Pons (tissue), 1 donor: ENCODE data around the gene CAP1.

ENCODE experiments used
- DNase-seq: peaks from one replicate; pipeline ENCODE4 v3.0.0-alpha.2; 2016; ENCODE audit warnings: low spot score

The CAP1 gene

GRCh38 chr1:40058453-40059337 lies 18.2 kb downstream of the CAP1 start:
- no peak for DNase-seq

DNA sequence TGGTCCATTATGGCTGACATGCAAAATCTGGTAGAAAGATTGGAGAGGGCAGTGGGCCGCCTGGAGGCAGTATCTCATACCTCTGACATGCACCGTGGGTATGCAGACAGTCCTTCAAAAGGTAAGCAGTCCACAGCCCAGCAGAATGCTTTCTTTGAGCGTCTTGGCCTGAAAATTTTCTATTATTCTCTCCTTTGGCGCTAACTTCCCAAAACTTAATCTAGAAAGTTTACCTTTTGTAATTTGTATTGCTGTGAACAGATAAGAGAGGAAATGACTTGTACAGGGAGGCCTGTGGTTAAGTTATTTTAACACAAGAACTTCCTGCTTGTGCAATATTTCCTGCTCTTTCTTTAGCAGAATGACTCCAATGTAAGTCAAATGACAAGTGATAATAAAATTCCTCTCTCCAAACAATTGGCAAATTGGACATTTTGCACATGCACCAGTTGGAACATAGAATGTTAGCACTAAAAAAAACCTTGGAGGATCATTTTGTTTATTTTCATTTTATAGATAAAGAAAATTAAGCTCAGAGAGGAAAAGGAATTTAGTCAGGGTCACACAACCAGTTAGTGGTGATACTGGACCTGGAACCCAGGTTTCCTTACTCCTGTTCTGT lies 18.9 kb downstream of the CAP1 start:
- DNase-seq: peak; percentile 75

DNA sequence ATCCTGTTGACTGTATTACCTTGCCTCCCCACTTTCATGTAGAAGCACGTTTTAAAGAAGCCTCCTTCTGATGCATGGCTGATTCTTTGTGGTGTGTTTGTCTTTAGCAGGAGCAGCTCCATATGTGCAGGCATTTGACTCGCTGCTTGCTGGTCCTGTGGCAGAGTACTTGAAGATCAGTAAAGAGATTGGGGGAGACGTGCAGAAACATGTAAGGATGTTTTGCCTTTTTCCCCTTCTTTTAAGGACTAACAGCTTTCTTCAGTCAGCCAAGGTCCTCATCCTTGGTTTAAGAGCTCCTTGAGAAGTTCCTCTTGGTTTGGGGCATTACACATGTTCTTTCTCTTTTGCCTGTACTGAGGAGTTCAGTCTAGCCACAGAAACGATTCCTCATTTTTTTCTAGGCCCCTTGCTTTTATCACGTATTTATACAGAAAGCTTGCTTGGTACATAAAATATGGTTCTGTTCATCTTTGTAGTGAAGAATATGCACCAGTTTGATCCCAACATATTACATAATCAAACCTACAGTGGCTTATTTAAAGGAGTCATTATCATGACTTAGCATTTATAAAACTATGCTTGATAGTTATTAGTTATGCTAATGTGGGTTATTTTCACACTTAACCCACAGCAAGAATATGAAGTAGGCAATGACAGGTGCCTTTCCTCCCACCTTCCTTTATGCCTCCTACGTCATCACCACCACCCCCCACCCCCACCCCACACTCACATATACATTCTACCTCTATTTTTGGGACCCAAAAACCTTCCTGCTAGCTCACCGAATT lies 19.6 kb downstream of the CAP1 start:
- DNase-seq: peak; percentile 63

DNA sequence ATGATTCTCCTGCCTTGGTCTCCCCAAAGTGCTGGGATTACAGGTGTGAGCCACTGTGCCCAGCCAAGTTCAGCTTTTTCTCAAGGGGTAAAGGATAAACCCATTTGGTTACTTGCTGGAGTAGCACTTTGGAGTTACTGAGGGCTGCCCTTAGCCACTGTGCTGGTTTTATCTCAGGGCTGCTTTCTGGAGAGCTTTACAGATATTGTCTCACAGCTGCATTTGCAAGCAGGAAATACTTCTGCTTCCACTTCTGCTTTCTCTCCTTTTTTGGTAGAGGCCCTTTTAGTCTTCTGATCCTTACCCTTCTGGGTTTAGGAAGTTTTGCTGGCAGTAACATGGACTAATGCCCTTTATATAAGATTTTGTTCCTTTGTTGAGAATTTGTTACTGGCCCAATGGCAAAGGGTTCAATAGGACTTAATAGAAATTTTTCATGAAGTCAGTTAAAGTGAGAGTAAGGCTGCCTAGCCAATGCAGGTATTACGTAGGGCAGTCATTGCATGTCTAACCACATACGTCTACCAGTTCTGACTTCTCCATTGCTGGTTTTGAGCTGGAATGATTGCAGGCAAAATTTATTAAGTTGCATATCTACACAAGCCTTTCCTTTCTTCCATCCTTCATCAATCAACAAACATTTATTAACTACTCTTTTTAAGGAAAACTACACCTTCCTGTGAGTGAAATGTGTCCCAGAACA lies 24.4 kb downstream of the CAP1 start:
- peak; percentile 75 for DNase-seq

GRCh38 chr1:40067023-40067422 lies 26.5 kb downstream of the CAP1 start:
- no peak for DNase-seq

DNA sequence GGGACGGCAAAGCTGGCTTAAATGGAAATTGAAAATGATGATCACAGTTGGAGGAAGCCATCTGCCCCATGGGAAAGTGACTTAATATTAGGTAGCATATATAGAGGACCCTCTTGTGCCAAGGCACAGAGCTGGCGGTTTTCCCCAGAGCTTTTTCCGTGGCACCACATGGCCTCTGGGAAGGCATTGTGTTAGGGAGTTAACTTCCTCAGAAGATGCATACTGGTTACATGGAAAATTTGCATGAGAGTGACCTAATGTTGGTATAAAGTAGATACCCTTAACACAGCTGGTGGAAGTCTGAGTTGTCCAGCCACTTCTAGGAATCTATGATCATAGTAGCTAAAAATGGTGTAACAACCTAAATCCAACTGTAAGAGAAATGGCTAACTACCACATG lies 27.3 kb downstream of the CAP1 start:
- DNase-seq: no peak

DNA sequence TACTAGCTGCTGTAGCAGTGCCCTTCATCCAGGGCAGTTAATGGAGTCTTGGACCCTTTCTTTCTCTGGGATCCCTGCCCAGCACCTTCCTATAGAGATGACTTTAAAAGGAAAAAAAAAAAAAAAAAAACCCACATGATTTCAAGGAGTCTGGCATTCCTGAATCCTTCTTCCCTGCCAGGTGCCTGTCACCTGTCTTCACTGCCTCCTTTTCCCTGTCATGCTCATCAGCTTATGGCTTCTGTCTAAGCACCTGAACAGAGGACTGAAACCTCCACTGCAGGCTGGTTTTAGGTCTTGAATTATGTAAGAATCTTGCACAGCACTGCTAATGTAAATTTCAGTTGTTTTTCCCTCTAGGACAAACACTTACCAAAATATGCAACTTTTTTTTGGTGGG lies 31.6 kb downstream of the CAP1 start:
- DNase-seq: no peak

GRCh38 chr1:40073062-40073461 lies 32.5 kb downstream of the CAP1 start:
- DNase-seq: no peak

GRCh38 chr1:40075266-40075665 lies 34.7 kb downstream of the CAP1 start:
- DNase-seq: no peak

- DNase-seq: no peak
These were observed 36.4 kb downstream of the CAP1 start for GRCh38 chr1:40076895-40077312.

DNA sequence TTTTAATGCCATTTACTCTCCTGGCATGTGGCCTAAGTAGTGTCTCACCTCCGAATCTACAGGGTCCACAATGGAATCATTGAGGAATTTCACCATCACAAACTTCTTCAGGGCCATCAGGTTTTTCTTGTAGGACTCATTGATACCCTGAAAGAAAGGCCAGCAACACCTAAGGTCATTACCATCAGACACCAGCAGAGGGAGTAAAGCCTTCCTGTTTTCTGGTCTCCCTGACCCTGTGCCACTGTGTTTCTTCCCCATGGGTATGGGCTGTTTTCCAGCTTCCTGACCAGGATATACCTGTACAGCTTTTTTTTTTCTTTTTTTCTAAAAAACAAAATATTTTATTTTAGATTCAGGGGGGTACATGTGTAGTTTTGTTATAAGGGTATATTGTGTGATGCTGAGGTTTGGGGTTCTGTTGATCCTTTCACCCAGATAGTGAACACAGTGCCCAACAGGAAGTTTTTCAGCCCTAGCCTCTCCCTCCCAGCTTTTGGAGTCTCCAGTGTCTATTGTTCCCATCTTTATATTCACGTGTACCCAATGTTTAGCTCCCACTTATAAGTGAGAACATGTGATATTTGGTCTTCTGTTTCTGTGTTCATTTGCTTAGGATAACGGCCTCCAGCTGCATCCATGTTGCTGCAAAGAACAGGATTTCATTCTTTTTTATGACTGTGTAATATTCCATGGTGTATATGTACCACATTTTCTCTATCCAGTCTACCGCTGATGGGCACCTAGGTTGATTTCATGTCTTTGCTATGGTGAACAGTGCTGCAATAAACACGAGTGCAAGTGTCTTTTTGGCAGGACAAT lies 38.2 kb downstream of the CAP1 start:
- peak; percentile 68 for DNase-seq

DNA sequence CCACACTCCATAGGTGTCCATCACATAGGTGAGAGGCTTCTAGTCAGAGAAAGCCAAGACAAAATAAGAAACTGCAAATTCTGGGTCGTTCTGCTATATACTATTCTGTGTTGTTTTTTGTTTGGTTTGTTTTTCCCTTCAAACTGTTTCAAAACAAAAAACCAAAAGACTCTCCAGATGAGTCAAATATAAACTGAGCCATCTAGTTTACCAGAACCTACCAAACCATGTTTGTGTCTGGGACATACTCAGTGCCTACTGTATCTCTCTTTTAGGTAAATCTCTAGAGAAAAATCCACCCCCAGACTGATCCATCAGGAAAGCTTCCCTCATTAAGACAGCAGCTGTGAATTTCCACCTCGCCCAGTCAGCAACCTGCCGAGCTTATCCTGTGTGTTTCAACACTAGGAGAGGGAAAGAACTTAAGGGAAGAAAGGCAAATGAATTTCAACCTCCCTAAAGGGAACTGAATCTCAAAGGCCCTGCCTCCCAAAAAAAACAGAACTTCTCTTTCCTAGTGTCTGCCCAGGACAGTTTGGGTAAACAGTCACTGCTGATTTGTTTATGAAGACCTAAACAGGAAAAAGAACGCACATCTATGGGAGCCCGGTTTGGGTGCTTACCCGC lies 39.4 kb downstream of the CAP1 start:
- DNase-seq: no peak

DNA sequence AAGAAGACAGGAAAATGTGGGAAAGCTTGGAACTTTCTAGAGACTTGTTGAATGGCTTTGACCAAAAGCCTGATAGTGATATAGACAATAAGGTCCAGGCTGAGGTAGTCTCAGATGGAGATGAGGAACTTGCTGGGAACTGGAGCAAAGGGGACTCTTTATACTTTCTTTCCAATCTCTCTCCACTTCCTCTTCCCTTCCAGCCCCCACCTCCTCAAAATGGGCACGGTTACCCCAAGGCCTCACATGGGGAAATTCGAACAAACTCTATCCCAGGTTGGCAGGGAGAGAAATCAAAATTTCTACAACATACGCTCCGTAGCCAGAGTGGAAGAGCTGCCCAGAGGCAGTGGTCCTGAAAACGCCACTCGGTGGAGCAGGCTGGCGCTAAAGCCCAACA lies 41.3 kb downstream of the CAP1 start:
- no peak for DNase-seq

DNA sequence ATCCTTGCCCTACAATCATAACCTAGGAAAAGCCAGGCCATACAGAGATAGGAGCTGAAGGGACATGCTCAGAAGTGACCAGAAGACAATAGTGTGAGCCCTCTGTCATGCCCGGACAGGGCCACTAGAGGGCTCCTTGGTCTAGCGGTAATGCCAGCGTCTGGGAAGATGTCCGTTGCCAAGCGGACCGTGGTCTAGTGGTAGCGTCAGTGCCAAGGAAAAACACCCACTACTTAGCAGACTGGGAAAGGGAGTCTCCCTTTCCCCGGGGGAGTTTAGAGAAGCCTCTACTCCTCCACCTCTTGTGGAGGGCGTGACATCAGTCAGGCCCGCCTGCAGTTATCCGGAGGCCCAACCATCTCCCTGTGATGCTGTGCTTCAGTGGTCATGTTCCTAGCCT lies 44.2 kb downstream of the CAP1 start:
- peak; percentile 84 for DNase-seq

GRCh38 chr1:40090652-40091355 lies 50.3 kb downstream of the CAP1 start:
- no peak for DNase-seq

- DNase-seq: no peak
These were observed 51.7 kb downstream of the CAP1 start for GRCh38 chr1:40092241-40092640.

DNA sequence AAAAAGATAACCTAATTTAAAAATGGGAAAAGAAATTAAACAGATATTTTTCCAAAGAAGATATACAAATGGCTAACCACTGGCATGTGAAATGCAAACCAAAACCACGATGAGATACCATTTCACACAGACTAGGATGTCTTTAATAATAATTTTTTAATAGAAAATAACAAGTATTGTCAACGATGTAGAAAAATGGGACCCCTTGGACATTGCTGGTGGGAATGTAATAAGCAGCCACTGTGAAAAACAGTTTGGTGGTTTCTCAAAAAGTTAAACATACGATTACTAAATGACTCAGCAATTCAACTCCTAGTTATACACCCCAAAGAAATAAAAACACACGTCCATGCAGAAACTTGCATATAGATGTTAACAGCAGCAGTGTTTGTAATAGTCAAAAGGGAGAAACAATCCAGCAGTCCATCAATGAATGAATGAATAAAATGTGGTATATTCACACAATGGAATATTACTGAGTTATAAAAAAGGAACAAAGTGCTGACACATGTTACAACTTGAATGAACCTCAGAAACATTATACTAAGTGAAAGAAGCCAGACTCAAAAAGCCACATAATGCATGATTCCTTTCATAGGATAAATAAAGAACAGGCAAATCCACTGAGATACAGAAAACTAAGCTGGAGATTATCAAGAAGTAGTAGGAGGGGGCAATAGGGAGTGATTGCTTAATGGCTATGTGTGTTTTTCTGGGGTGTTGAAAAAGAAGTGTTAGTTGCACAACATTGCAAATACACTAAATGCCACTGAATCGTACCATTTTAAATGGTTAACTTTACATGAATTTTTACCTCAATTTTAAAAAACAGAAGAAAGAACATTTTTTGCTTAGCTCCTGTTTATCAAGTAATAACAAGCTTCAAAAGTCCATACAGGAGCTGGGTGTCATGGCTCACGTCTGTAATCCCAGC lies 52.4 kb downstream of the CAP1 start:
- DNase-seq: no peak

DNA sequence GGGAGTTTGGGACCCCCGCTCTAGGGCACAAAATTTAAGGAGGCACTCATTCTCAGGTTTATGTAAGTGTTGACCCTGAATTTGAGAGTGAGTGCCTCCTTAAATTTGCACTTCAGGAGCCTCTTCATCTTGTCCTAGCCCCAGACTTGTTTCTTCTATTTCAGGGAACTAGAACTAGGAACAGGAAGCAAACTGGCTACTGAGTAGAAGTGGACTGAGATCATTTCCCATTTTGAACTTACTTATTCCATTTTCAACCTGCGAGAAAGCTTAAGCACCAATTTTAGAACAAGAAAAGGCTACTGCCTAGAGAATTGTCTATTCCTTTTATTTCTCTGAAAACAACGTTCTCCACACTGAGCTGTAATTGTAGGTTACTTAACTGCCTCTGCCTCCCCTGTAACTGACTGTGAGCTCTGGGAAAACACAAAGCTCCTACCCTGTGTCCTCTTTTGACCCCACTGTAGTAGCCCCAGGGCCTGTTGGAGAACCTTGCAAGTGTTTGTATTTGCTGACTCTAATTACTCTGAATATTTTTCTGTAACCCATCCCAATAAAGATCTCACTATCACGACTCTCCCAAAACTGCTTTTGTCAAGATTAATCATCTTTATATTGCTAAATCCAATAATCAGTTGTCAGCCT lies 54.1 kb downstream of the CAP1 start:
- DNase-seq: peak; percentile 85
